ENCODE results near the gene PITPNC1.
A peak's percentile ranks its signal among the peaks of the same experiment; 100 is the strongest.
"Not testable (repeated sequence)": the region's sequence is repeated elsewhere in the genome, so short reads cannot be mapped to it uniquely, and the experiment has no call there.

Gene PITPNC1

GRCh38 chr17:67479148-67479547, 102.1 kb downstream of the PITPNC1 start:
- DNase-seq, result no peak
- H3K27me3 ChIP-seq (replicated peaks; ENCODE audit: control insufficient read depth, insufficient read depth, low read length, poor library complexity, severe bottlenecking), result no peaks in the 10 kb centered on the region
- peak overlapping the region; percentile 66 for H3K27ac ChIP-seq (ENCODE audit: insufficient read depth, low read length, poor library complexity, severe bottlenecking)
- no peaks in the 10 kb centered on the region for H3K36me3 ChIP-seq (ENCODE audit: control insufficient read depth, insufficient read depth, low read length)
- H3K4me3 ChIP-seq (ENCODE audit: insufficient read depth, low read depth, low read length, poor library complexity, severe bottlenecking), result no peak overlapping the region
- no peaks in the 10 kb centered on the region for H3K9me3 ChIP-seq (ENCODE audit: control insufficient read depth, low read length)
- peaks cover 27% of the 10 kb centered on the region for H3K4me1 ChIP-seq (ENCODE audit: control insufficient read depth, insufficient read depth, low read length, poor library complexity, severe bottlenecking)

GRCh38 chr17:67480959-67481358, 103.9 kb downstream of the PITPNC1 start:
- not testable (repeated sequence) for H3K27ac ChIP-seq (ENCODE audit: insufficient read depth, low read length, poor library complexity, severe bottlenecking); H3K27me3 ChIP-seq (replicated peaks; ENCODE audit: control insufficient read depth, insufficient read depth, low read length, poor library complexity, severe bottlenecking); H3K4me3 ChIP-seq (ENCODE audit: insufficient read depth, low read depth, low read length, poor library complexity, severe bottlenecking); DNase-seq; H3K4me1 ChIP-seq (ENCODE audit: control insufficient read depth, insufficient read depth, low read length, poor library complexity, severe bottlenecking); H3K9me3 ChIP-seq (ENCODE audit: control insufficient read depth, low read length); H3K36me3 ChIP-seq (ENCODE audit: control insufficient read depth, insufficient read depth, low read length)

- H3K9me3 ChIP-seq (ENCODE audit: control insufficient read depth, low read length), result no peaks in the 10 kb centered on the region
- H3K27ac ChIP-seq (ENCODE audit: insufficient read depth, low read length, poor library complexity, severe bottlenecking), result no peak overlapping the region
- H3K36me3 ChIP-seq (ENCODE audit: control insufficient read depth, insufficient read depth, low read length), result no peaks in the 10 kb centered on the region
- H3K4me1 ChIP-seq (ENCODE audit: control insufficient read depth, insufficient read depth, low read length, poor library complexity, severe bottlenecking), result peaks cover 10% of the 10 kb centered on the region
- DNase-seq, result no peak
- H3K27me3 ChIP-seq (replicated peaks; ENCODE audit: control insufficient read depth, insufficient read depth, low read length, poor library complexity, severe bottlenecking), result no peaks in the 10 kb centered on the region
- no peak overlapping the region for H3K4me3 ChIP-seq (ENCODE audit: insufficient read depth, low read depth, low read length, poor library complexity, severe bottlenecking)
These were observed 104.7 kb downstream of the PITPNC1 start for GRCh38 chr17:67481808-67482207.

GRCh38 chr17:67482764-67483163, 105.7 kb downstream of the PITPNC1 start:
- DNase-seq, result no peak
- Histone ChIP-seq H3K4me3 (ENCODE audit: insufficient read depth, low read depth, low read length, poor library complexity, severe bottlenecking) (no peak overlapping the region), H3K27ac (ENCODE audit: insufficient read depth, low read length, poor library complexity, severe bottlenecking) (no peak overlapping the region), H3K9me3 (ENCODE audit: control insufficient read depth, low read length) (no peaks in the 10 kb centered on the region), H3K27me3 (replicated peaks; ENCODE audit: control insufficient read depth, insufficient read depth, low read length, poor library complexity, severe bottlenecking) (no peaks in the 10 kb centered on the region), H3K36me3 (ENCODE audit: control insufficient read depth, insufficient read depth, low read length) (no peaks in the 10 kb centered on the region), H3K4me1 (ENCODE audit: control insufficient read depth, insufficient read depth, low read length, poor library complexity, severe bottlenecking) (peaks cover 4% of the 10 kb centered on the region)

GRCh38 chr17:67484261-67484660, 107.2 kb downstream of the PITPNC1 start:
- no peak for DNase-seq
- H3K4me1 ChIP-seq (ENCODE audit: control insufficient read depth, insufficient read depth, low read length, poor library complexity, severe bottlenecking), result no peaks in the 10 kb centered on the region
- H3K27ac ChIP-seq (ENCODE audit: insufficient read depth, low read length, poor library complexity, severe bottlenecking), result no peak overlapping the region
- no peaks in the 10 kb centered on the region for H3K27me3 ChIP-seq (replicated peaks; ENCODE audit: control insufficient read depth, insufficient read depth, low read length, poor library complexity, severe bottlenecking)
- no peak overlapping the region for H3K4me3 ChIP-seq (ENCODE audit: insufficient read depth, low read depth, low read length, poor library complexity, severe bottlenecking)
- H3K9me3 ChIP-seq (ENCODE audit: control insufficient read depth, low read length), result no peaks in the 10 kb centered on the region
- peaks cover 1% of the 10 kb centered on the region for H3K36me3 ChIP-seq (ENCODE audit: control insufficient read depth, insufficient read depth, low read length)

GRCh38 chr17:67485666-67486065, 108.6 kb downstream of the PITPNC1 start:
- Histone ChIP-seq H3K4me1 (ENCODE audit: control insufficient read depth, insufficient read depth, low read length, poor library complexity, severe bottlenecking) (no peaks in the 10 kb centered on the region), H3K27ac (ENCODE audit: insufficient read depth, low read length, poor library complexity, severe bottlenecking) (no peak overlapping the region), H3K27me3 (replicated peaks; ENCODE audit: control insufficient read depth, insufficient read depth, low read length, poor library complexity, severe bottlenecking) (no peaks in the 10 kb centered on the region)

GRCh38 chr17:67487506-67487905, 110.4 kb downstream of the PITPNC1 start:
- Histone ChIP-seq H3K27me3 (replicated peaks; ENCODE audit: control insufficient read depth, insufficient read depth, low read length, poor library complexity, severe bottlenecking) (no peaks in the 10 kb centered on the region), H3K9me3 (ENCODE audit: control insufficient read depth, low read length) (no peaks in the 10 kb centered on the region), H3K36me3 (ENCODE audit: control insufficient read depth, insufficient read depth, low read length) (peaks cover 4% of the 10 kb centered on the region), H3K27ac (ENCODE audit: insufficient read depth, low read length, poor library complexity, severe bottlenecking) (no peak overlapping the region), H3K4me3 (ENCODE audit: insufficient read depth, low read depth, low read length, poor library complexity, severe bottlenecking) (no peak overlapping the region), H3K4me1 (ENCODE audit: control insufficient read depth, insufficient read depth, low read length, poor library complexity, severe bottlenecking) (no peaks in the 10 kb centered on the region)
- no peak for DNase-seq

More at GRCh38 chr17:67485666-67486065, 108.6 kb downstream of the PITPNC1 start:
- peaks cover 4% of the 10 kb centered on the region for H3K36me3 ChIP-seq (ENCODE audit: control insufficient read depth, insufficient read depth, low read length)
- no peak overlapping the region for H3K4me3 ChIP-seq (ENCODE audit: insufficient read depth, low read depth, low read length, poor library complexity, severe bottlenecking)
- H3K9me3 ChIP-seq (ENCODE audit: control insufficient read depth, low read length), result no peaks in the 10 kb centered on the region
- DNase-seq, result no peak

- no peak for DNase-seq
- Histone ChIP-seq H3K27me3 (replicated peaks; ENCODE audit: control insufficient read depth, insufficient read depth, low read length, poor library complexity, severe bottlenecking) (no peaks in the 10 kb centered on the region), H3K4me1 (ENCODE audit: control insufficient read depth, insufficient read depth, low read length, poor library complexity, severe bottlenecking) (no peaks in the 10 kb centered on the region), H3K36me3 (ENCODE audit: control insufficient read depth, insufficient read depth, low read length) (peaks cover 4% of the 10 kb centered on the region), H3K27ac (ENCODE audit: insufficient read depth, low read length, poor library complexity, severe bottlenecking) (no peak overlapping the region), H3K9me3 (ENCODE audit: control insufficient read depth, low read length) (no peaks in the 10 kb centered on the region), H3K4me3 (ENCODE audit: insufficient read depth, low read depth, low read length, poor library complexity, severe bottlenecking) (no peak overlapping the region)
These were observed 111.1 kb downstream of the PITPNC1 start for GRCh38 chr17:67488161-67488560.

- H3K4me1 ChIP-seq (ENCODE audit: control insufficient read depth, insufficient read depth, low read length, poor library complexity, severe bottlenecking), result no peaks in the 10 kb centered on the region
These were observed 111.7 kb downstream of the PITPNC1 start for GRCh38 chr17:67488768-67489167.

GRCh38 chr17:67489273-67489672, 112.2 kb downstream of the PITPNC1 start:
- H3K27me3 ChIP-seq (replicated peaks; ENCODE audit: control insufficient read depth, insufficient read depth, low read length, poor library complexity, severe bottlenecking), result no peaks in the 10 kb centered on the region
- peaks cover 4% of the 10 kb centered on the region for H3K36me3 ChIP-seq (ENCODE audit: control insufficient read depth, insufficient read depth, low read length)
- H3K4me3 ChIP-seq (ENCODE audit: insufficient read depth, low read depth, low read length, poor library complexity, severe bottlenecking), result no peak overlapping the region
- DNase-seq, result no peak
- H3K27ac ChIP-seq (ENCODE audit: insufficient read depth, low read length, poor library complexity, severe bottlenecking), result no peak overlapping the region
- no peaks in the 10 kb centered on the region for H3K9me3 ChIP-seq (ENCODE audit: control insufficient read depth, low read length)
- H3K4me1 ChIP-seq (ENCODE audit: control insufficient read depth, insufficient read depth, low read length, poor library complexity, severe bottlenecking), result no peaks in the 10 kb centered on the region

More at GRCh38 chr17:67488768-67489167, 111.7 kb downstream of the PITPNC1 start:
- Histone ChIP-seq H3K4me3 (ENCODE audit: insufficient read depth, low read depth, low read length, poor library complexity, severe bottlenecking) (no peak overlapping the region), H3K36me3 (ENCODE audit: control insufficient read depth, insufficient read depth, low read length) (peaks cover 4% of the 10 kb centered on the region), H3K9me3 (ENCODE audit: control insufficient read depth, low read length) (no peaks in the 10 kb centered on the region), H3K27me3 (replicated peaks; ENCODE audit: control insufficient read depth, insufficient read depth, low read length, poor library complexity, severe bottlenecking) (no peaks in the 10 kb centered on the region), H3K27ac (ENCODE audit: insufficient read depth, low read length, poor library complexity, severe bottlenecking) (no peak overlapping the region)
- no peak for DNase-seq

- peaks cover 4% of the 10 kb centered on the region for H3K36me3 ChIP-seq (ENCODE audit: control insufficient read depth, insufficient read depth, low read length)
- no peak overlapping the region for H3K27ac ChIP-seq (ENCODE audit: insufficient read depth, low read length, poor library complexity, severe bottlenecking)
- H3K27me3 ChIP-seq (replicated peaks; ENCODE audit: control insufficient read depth, insufficient read depth, low read length, poor library complexity, severe bottlenecking), result no peaks in the 10 kb centered on the region
- no peak overlapping the region for H3K4me3 ChIP-seq (ENCODE audit: insufficient read depth, low read depth, low read length, poor library complexity, severe bottlenecking)
- no peak for DNase-seq
- no peaks in the 10 kb centered on the region for H3K9me3 ChIP-seq (ENCODE audit: control insufficient read depth, low read length)
- H3K4me1 ChIP-seq (ENCODE audit: control insufficient read depth, insufficient read depth, low read length, poor library complexity, severe bottlenecking), result no peaks in the 10 kb centered on the region
These were observed 113.4 kb downstream of the PITPNC1 start for GRCh38 chr17:67490471-67490870.
